Breast epithelium (tissue), 4 donors: Measurements from ENCODE around the gene TRIM63. TPM values are rescaled to one million over a fixed set of nuclear protein-coding genes. Genes with fewer than 3 reads are reported as not detected.

Experiments used
- DNase-seq, 2 donors: peaks; one replicate each; pipeline ENCODE4 v3.0.0-alpha.2; 2019; ENCODE audit warnings: low spot score in 2 of 2
- H3K27ac ChIP-seq, 2 donors: fragments of 200-600 bp; sonication (generic) in 1 of 2; one replicate each; pipeline ENCODE4 v1.5.1; 2016 to 2019; ENCODE audit warnings: mild to moderate bottlenecking in 1 of 2
- H3K27me3 ChIP-seq, 2 donors: fragments of 200-600 bp; sonication (generic) in 1 of 2; one replicate each; pipeline versions ENCODE4 v1.5.1 to v1.6.0; 2017 to 2019; ENCODE audit warnings: control low read depth in 1 of 2, mild to moderate bottlenecking in 1 of 2
- H3K36me3 ChIP-seq: fragments of 200-600 bp; one replicate; pipeline ENCODE4 v1.5.1; 2019
- H3K4me1 ChIP-seq, 2 donors: fragments of 200-600 bp; sonication (generic); one replicate each; pipeline ENCODE4 v1.5.1; 2016 to 2019; ENCODE audit warnings: control low read depth in 1 of 2
- H3K4me3 ChIP-seq, 3 donors: fragments of 200-600 bp; sonication (generic); 1 replicate in 2 of 3; 2 replicates in 1 of 3; pipeline ENCODE4 v1.5.1; 2016 to 2019; ENCODE audit warnings: mild to moderate bottlenecking in 3 of 3, moderate library complexity in 2 of 3
- H3K9me3 ChIP-seq, 2 donors: fragments of 200-600 bp; sonication (generic) in 1 of 2; one replicate each; pipeline ENCODE4 v1.5.1; 2016 to 2019; ENCODE audit warnings: control low read depth in 1 of 2
- CTCF ChIP-seq, 3 donors: fragments of 450-650 bp; IDR thresholded peaks; one replicate each; pipeline ENCODE4 v1.5.1; 2016 to 2017; ENCODE audit warnings: antibody characterized with exemption in 3 of 3, mild to moderate bottlenecking in 3 of 3, moderate library complexity in 3 of 3
- POLR2A ChIP-seq: fragments of 450-650 bp; IDR thresholded peaks from one replicate; pipeline ENCODE4 v1.6.1; 2016; ENCODE audit warnings: antibody characterized with exemption, mild to moderate bottlenecking, moderate library complexity
- POLR2AphosphoS5 ChIP-seq, 3 donors: sonication (generic); formaldehyde crosslinking; IDR thresholded peaks; one replicate each; pipeline ENCODE4 v1.6.1; 2017; ENCODE audit warnings: antibody characterized with exemption in 3 of 3
- intact Hi-C: fragments of 100-400 bp; cut with DNase I; formaldehyde crosslinking; loops from one replicate; pipeline ENCODE4 v1.15.1; 2023; ENCODE audit warnings: low total_unique reads
- total RNA-seq, 3 donors: library from RNA; depleted of rRNA; stranded (reverse); fragments of >200 nt; gene quantifications; one replicate each; pipeline ENCODE4 v1.1.0, GENCODE V29; 2016

The TRIM63 gene
- total RNA-seq, 3 donors from 2014 or later: 2.2 to 4.0 TPM; not detected in 1

- Histone ChIP-seq H3K4me1 (no peaks in the 10 kb centered on the region), H3K4me3 (no peak overlapping the region), H3K27ac (no peak overlapping the region), H3K27me3 (no peaks in the 10 kb centered on the region), H3K36me3 (no peaks in the 10 kb centered on the region), H3K9me3 (no peaks in the 10 kb centered on the region)
- no peak for DNase-seq
- TF ChIP-seq POLR2AphosphoS5 (IDR thresholded peaks at IDR 0.05) (no peak), CTCF (IDR thresholded peaks at IDR 0.05) (no peak), POLR2A (no peak)
- intact Hi-C loops: loop anchor here (10.0 kb wide), 1 partner anchor 55 kb away; the partner anchor contains the start of gene FAM110D
Measured at GRCh38 chr1:26099780-26100179, 32.4 kb upstream of the TRIM63 start.

DNA sequence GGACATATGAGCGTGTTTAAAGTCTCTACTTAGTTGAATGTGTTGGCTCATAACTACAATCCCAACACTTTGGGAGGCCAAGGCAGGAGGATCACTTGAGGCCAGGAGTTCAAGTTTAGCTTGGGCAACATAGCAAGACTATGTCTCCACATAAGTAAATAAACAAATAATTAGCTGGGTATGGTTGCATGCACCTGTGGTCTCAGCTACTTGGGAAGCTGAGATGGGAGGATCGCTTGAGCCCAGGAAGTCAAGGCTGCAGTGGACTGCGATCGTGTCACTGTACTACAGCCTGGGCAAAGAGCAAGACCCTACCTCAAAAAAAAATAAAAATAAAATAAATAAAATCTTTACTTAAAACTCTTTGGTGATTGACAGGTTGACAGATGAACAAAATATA, 31.2 kb upstream of the TRIM63 start:
- H3K4me3 ChIP-seq: no peak overlapping the region
- no peaks in the 10 kb centered on the region for H3K27me3 ChIP-seq
- H3K4me1 ChIP-seq: no peaks in the 10 kb centered on the region
- intact Hi-C loops: no loop called here
- DNase-seq: no peak
- TF ChIP-seq POLR2AphosphoS5 (IDR thresholded peaks at IDR 0.05): no peak
- no peak for TF ChIP-seq POLR2A
- no peak for TF ChIP-seq CTCF (IDR thresholded peaks at IDR 0.05)
- H3K27ac ChIP-seq: no peak overlapping the region
- no peaks in the 10 kb centered on the region for H3K36me3 ChIP-seq
- H3K9me3 ChIP-seq: no peaks in the 10 kb centered on the region

DNA sequence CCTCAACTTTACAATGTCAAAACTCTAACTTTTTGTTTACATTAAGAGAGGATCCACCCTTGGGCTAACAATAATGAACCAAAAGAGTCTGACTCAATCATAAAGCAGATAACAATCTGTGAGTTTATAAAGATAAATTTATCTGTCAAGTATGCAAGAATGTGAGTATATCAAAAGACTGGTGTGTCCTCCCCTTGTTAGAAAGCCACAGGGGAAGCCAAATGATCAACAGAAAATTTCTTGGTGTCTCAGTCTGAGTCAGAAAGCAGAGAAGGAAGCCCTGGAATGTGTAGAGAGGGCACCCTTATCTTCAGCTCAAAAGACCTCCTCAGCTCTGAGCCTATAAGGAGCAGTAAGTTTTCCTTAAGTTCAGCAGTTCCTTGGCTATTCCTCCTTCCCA, 30.3 kb upstream of the TRIM63 start:
- no peak for DNase-seq
- Histone ChIP-seq H3K9me3 (no peaks in the 10 kb centered on the region), H3K4me1 (no peaks in the 10 kb centered on the region), H3K27ac (no peak overlapping the region), H3K4me3 (no peak overlapping the region), H3K36me3 (no peaks in the 10 kb centered on the region), H3K27me3 (no peaks in the 10 kb centered on the region)
- TF ChIP-seq CTCF (IDR thresholded peaks at IDR 0.05) (no peak), POLR2A (no peak), POLR2AphosphoS5 (IDR thresholded peaks at IDR 0.05) (no peak)
- intact Hi-C loops: loop anchor here (2.0 kb wide), 1 partner anchor 45 kb away; no protein-coding TSS in a partner anchor

GRCh38 chr1:26096471-26096870, 29.0 kb upstream of the TRIM63 start:
- no peaks in the 10 kb centered on the region for H3K27me3 ChIP-seq
- TF ChIP-seq POLR2A (no peak), POLR2AphosphoS5 (IDR thresholded peaks at IDR 0.05) (no peak), CTCF (IDR thresholded peaks at IDR 0.05) (no peak)
- intact Hi-C loops: loop anchor here (2.0 kb wide), 1 partner anchor 44 kb away; no protein-coding TSS in a partner anchor

DNA sequence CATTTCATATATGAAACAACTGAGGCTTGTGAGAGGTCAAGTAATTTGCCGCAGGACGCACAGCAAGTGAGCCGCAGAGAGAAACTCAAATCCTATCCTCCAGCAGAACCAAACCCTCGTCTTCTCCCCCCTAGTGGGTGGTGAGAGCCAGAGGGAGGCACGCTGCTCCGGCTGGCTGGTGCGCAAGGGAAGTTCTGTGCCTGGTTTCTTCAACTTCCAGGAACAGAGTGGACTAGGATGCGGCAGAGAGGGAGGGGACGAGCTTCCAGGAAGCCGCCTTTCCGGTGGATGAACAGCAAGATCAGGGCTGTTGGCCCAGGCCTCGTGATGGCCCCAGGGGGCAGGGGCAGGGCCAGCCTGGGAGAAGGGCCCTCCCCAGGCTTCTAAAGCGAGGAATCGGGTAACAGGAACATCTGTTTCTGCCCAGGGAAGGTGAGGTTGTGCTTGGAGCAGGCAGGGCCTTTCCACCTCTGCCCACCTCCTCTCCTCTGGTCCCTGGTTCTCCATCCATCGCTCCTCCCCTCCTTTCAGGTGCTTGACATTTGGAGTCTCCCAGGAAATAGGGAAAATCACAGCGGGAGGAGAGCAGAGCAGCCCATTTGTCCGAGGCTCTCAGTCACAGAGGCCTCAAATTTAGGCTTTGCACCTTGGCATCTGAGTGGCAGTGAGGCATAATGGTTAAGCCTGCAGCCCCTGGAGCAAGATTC, 27.4 kb upstream of the TRIM63 start:
- TF ChIP-seq POLR2A (no peak), POLR2AphosphoS5 (IDR thresholded peaks at IDR 0.05) (peak in 2 of 3 donors; percentile 23 to 62)
- no peak overlapping the region for H3K27ac ChIP-seq
- intact Hi-C loops: no loop called here
- H3K27me3 ChIP-seq: no peaks in the 10 kb centered on the region
- no peak overlapping the region for H3K4me3 ChIP-seq
- H3K4me1 ChIP-seq: no peaks in the 10 kb centered on the region
- no peaks in the 10 kb centered on the region for H3K9me3 ChIP-seq
- H3K36me3 ChIP-seq: no peaks in the 10 kb centered on the region
- DNase-seq: no peak

More at GRCh38 chr1:26096471-26096870, 29.0 kb upstream of the TRIM63 start:
- no peaks in the 10 kb centered on the region for H3K4me1 ChIP-seq
- no peak for DNase-seq
- H3K9me3 ChIP-seq: no peaks in the 10 kb centered on the region
- no peak overlapping the region for H3K27ac ChIP-seq
- H3K36me3 ChIP-seq: no peaks in the 10 kb centered on the region
- H3K4me3 ChIP-seq: no peak overlapping the region
